ENCODE measurements around the gene UBD.

Gene UBD

DNA sequence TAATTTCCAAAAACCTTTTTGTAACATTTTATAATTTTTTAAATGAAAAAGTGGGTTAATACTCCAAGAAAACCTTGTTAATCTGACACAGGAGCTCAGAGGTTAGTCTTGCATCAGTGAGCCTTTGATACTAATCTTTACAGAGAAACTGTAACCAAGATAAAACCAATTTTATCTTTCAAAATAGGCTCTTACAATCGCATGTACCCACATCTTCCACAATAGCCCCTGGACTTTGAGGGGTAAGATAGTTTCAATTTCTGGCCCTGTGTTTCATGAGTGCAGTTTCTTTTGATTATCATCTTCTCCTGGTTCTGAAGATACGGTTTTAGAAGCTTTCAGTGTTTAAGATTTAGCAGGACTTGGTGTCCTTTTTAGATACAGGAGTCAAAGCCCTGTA is 37.3 kb downstream of the UBD start:
- Histone ChIP-seq H3K4me1 (ENCODE audit: control insufficient read depth, insufficient read depth, low read length) (no peaks in the 10 kb centered on the region), H3K36me3 (ENCODE audit: control insufficient read depth, insufficient read depth, low read length) (no peaks in the 10 kb centered on the region), H3K27ac (ENCODE audit: low read length) (no peak overlapping the region), H3K4me3 (ENCODE audit: low read length) (no peak overlapping the region), H3K9me3 (ENCODE audit: control insufficient read depth, insufficient read depth, low read length) (no peaks in the 10 kb centered on the region), H3K27me3 (ENCODE audit: control insufficient read depth, insufficient read depth, low read length) (no peaks in the 10 kb centered on the region)
- WGBS (ENCODE audit: insufficient coverage, insufficient read length): no CpG with 5 or more reads among the region's 2 CpGs
- DNase-seq (ENCODE audit: low read depth, low spot score): no peak

GRCh38 chr6:29521006-29521680 is 38.4 kb downstream of the UBD start:
- H3K36me3 ChIP-seq (ENCODE audit: control insufficient read depth, insufficient read depth, low read length): no peaks in the 10 kb centered on the region
- H3K9me3 ChIP-seq (ENCODE audit: control insufficient read depth, insufficient read depth, low read length): no peaks in the 10 kb centered on the region
- no peak overlapping the region for H3K4me3 ChIP-seq (ENCODE audit: low read length)
- no CpG with 5 or more reads among the region's 8 CpGs for WGBS (ENCODE audit: insufficient coverage, insufficient read length)
- H3K27ac ChIP-seq (ENCODE audit: low read length): no peak overlapping the region
- H3K27me3 ChIP-seq (ENCODE audit: control insufficient read depth, insufficient read depth, low read length): no peaks in the 10 kb centered on the region
- DNase-seq (ENCODE audit: low read depth, low spot score): no peak
- no peaks in the 10 kb centered on the region for H3K4me1 ChIP-seq (ENCODE audit: control insufficient read depth, insufficient read depth, low read length)

DNA sequence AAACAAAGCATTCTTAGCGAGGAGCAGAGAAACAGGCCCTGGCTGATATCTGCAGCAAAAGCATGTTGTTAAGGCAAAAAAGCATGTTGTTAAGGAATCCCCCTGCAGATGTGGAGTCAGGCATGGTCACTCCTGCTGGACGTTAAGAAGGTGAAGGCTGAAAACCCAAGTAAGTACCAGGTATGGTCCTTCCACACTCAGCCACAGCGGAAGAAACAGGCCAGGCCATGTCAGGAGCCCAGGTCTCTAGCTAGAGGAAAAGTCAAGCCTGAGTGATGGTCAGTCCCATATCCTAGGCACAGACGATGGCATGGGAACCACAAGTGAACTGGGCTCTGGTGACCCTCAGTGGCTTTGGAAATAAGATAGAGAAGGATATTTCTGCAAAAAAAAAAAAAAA is 39.3 kb downstream of the UBD start:
- no CpG with 5 or more reads among the region's 4 CpGs for WGBS (ENCODE audit: insufficient coverage, insufficient read length)
- Histone ChIP-seq H3K36me3 (ENCODE audit: control insufficient read depth, insufficient read depth, low read length) (no peaks in the 10 kb centered on the region), H3K27me3 (ENCODE audit: control insufficient read depth, insufficient read depth, low read length) (no peaks in the 10 kb centered on the region), H3K27ac (ENCODE audit: low read length) (no peak overlapping the region), H3K4me3 (ENCODE audit: low read length) (no peak overlapping the region), H3K4me1 (ENCODE audit: control insufficient read depth, insufficient read depth, low read length) (no peaks in the 10 kb centered on the region), H3K9me3 (ENCODE audit: control insufficient read depth, insufficient read depth, low read length) (no peaks in the 10 kb centered on the region)
- no peak for DNase-seq (ENCODE audit: low read depth, low spot score)

DNA sequence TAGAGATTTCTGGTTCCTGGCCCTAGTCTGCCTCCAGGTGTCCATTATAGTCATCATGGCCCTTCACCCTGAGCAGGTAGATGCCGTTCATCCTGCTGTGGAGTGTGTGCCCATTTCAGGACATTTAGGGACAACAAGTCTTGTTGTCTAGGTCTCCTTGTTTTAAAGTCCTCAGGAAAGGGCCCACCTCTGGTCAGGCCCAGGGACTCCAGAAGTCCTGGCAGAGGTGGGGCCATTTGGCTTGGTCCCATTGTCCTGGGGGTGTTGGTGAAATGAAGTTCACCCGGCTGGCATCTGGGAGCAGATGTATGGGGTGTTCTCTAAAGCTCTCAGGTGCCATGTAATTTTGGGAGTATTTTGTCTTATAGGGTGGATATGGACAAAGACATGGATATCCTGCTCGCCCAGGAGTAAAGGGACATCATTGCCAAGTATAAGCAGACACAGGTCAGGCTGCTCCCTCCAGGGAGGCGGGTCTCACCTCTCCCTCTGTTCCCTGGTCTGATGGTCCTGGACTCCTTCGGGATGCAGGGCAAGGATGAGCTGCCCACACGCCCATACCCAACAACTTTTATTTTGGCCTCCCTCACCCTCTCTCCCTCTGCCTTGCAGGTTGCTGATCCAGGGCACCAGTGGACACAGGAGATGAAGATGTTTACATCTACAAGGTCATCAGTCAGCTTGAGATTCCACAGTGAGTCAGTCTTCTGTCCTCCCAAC is 40.1 kb downstream of the UBD start:
- H3K4me3 ChIP-seq (ENCODE audit: low read length): no peak overlapping the region
- no peaks in the 10 kb centered on the region for H3K36me3 ChIP-seq (ENCODE audit: control insufficient read depth, insufficient read depth, low read length)
- H3K27ac ChIP-seq (ENCODE audit: low read length): no peak overlapping the region
- H3K27me3 ChIP-seq (ENCODE audit: control insufficient read depth, insufficient read depth, low read length): no peaks in the 10 kb centered on the region
- H3K4me1 ChIP-seq (ENCODE audit: control insufficient read depth, insufficient read depth, low read length): no peaks in the 10 kb centered on the region
- no peak for DNase-seq (ENCODE audit: low read depth, low spot score)
- no CpG with 5 or more reads among the region's 6 CpGs for WGBS (ENCODE audit: insufficient coverage, insufficient read length)
- H3K9me3 ChIP-seq (ENCODE audit: control insufficient read depth, insufficient read depth, low read length): no peaks in the 10 kb centered on the region

GRCh38 chr6:29517728-29518440 is 41.6 kb downstream of the UBD start:
- no CpG with 5 or more reads among the region's 7 CpGs for WGBS (ENCODE audit: insufficient coverage, insufficient read length)

DNA sequence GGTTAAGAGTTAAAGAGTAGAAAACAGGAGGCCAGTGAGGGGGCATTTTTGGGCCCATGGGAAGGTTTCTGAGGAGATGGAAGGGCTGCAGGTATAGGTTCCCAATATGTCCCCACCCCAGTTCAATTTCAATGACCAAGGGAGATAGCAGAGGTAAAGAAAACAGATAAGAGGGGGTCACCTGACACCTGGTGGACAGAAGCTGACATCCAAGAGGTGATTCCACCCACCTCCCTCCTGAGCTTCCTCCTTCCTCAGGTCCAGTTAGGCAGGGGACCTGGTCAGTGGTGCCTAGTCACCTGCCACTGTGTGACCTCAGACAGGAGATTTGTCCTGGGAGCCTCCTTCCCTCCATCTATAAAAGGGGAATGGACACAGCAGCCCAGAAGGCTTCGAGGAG is 42.3 kb downstream of the UBD start:
- WGBS (ENCODE audit: insufficient coverage, insufficient read length): no CpG with 5 or more reads among the region's 1 CpG
- H3K27ac ChIP-seq (ENCODE audit: low read length): no peak overlapping the region
- no peak for DNase-seq (ENCODE audit: low read depth, low spot score)

More at GRCh38 chr6:29517728-29518440, 41.6 kb downstream of the UBD start:
- Histone ChIP-seq H3K27ac (ENCODE audit: low read length) (no peak overlapping the region), H3K27me3 (ENCODE audit: control insufficient read depth, insufficient read depth, low read length) (no peaks in the 10 kb centered on the region), H3K4me3 (ENCODE audit: low read length) (no peak overlapping the region), H3K9me3 (ENCODE audit: control insufficient read depth, insufficient read depth, low read length) (no peaks in the 10 kb centered on the region), H3K4me1 (ENCODE audit: control insufficient read depth, insufficient read depth, low read length) (no peaks in the 10 kb centered on the region), H3K36me3 (ENCODE audit: control insufficient read depth, insufficient read depth, low read length) (no peaks in the 10 kb centered on the region)
- no peak for DNase-seq (ENCODE audit: low read depth, low spot score)

DNA sequence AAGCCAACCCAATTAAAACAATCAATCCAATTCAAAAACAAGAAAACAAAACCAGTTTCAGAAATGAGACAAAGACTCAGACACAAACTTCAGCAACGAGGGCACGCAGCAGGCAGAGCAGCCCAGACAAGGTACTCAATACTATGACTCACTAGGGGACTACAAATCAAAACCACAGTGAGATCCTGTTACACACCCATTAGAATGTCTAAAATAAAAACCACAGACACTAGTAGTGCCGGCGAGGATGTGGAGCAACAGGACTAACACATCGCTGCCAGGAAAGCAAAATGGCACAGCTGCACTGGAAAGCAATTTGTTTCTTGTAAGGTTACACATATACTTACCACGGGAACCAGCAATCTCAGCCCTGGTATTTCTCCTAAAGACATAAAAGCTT is 43.4 kb downstream of the UBD start:
- WGBS (ENCODE audit: insufficient coverage, insufficient read length): no CpG with 5 or more reads among the region's 6 CpGs
- no peaks in the 10 kb centered on the region for H3K9me3 ChIP-seq (ENCODE audit: control insufficient read depth, insufficient read depth, low read length)
- H3K27me3 ChIP-seq (ENCODE audit: control insufficient read depth, insufficient read depth, low read length): no peaks in the 10 kb centered on the region
- no peaks in the 10 kb centered on the region for H3K4me1 ChIP-seq (ENCODE audit: control insufficient read depth, insufficient read depth, low read length)
- no peaks in the 10 kb centered on the region for H3K36me3 ChIP-seq (ENCODE audit: control insufficient read depth, insufficient read depth, low read length)
- H3K27ac ChIP-seq (ENCODE audit: low read length): no peak overlapping the region
- no peak for DNase-seq (ENCODE audit: low read depth, low spot score)
- no peak overlapping the region for H3K4me3 ChIP-seq (ENCODE audit: low read length)

More for the DNA sequence above, 42.3 kb downstream of the UBD start:
- Histone ChIP-seq H3K9me3 (ENCODE audit: control insufficient read depth, insufficient read depth, low read length) (no peaks in the 10 kb centered on the region), H3K36me3 (ENCODE audit: control insufficient read depth, insufficient read depth, low read length) (no peaks in the 10 kb centered on the region), H3K4me3 (ENCODE audit: low read length) (no peak overlapping the region), H3K27me3 (ENCODE audit: control insufficient read depth, insufficient read depth, low read length) (no peaks in the 10 kb centered on the region), H3K4me1 (ENCODE audit: control insufficient read depth, insufficient read depth, low read length) (no peaks in the 10 kb centered on the region)

- DNase-seq (ENCODE audit: low read depth, low spot score): no peak
- H3K36me3 ChIP-seq (ENCODE audit: control insufficient read depth, insufficient read depth, low read length): no peaks in the 10 kb centered on the region
- no CpG with 5 or more reads among the region's 2 CpGs for WGBS (ENCODE audit: insufficient coverage, insufficient read length)
- H3K4me3 ChIP-seq (ENCODE audit: low read length): no peak overlapping the region
- peaks cover 1% of the 10 kb centered on the region; the same call in 1 of the 2 replicates for H3K4me1 ChIP-seq (ENCODE audit: control insufficient read depth, insufficient read depth, low read length)
- H3K27me3 ChIP-seq (ENCODE audit: control insufficient read depth, insufficient read depth, low read length): no peaks in the 10 kb centered on the region
- no peak overlapping the region for H3K27ac ChIP-seq (ENCODE audit: low read length)
- no peaks in the 10 kb centered on the region for H3K9me3 ChIP-seq (ENCODE audit: control insufficient read depth, insufficient read depth, low read length)
Observed at GRCh38 chr6:29510746-29511300, 48.7 kb downstream of the UBD start.

DNA sequence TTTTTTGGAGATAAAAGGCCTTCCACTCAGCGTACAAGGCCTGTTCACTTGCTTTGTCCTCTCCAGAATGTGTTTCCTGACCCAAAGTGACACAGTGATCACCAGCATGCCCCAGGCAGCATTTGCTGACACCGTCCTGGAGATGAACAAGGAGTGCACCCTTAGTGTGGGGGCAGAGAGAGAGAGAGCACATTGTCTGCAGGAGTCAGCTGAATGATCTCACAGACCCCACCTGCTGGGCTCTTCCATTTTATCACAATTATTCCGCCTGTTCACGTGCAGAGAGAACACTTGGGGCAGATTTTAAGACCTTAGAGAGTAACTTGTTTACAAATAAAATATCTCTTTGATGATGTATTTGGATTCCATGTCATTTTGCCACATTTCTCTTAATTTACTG is 49.3 kb downstream of the UBD start:
- no peak for DNase-seq (ENCODE audit: low read depth, low spot score)
- H3K36me3 ChIP-seq (ENCODE audit: control insufficient read depth, insufficient read depth, low read length): no peaks in the 10 kb centered on the region
- H3K9me3 ChIP-seq (ENCODE audit: control insufficient read depth, insufficient read depth, low read length): no peaks in the 10 kb centered on the region
- H3K27me3 ChIP-seq (ENCODE audit: control insufficient read depth, insufficient read depth, low read length): no peaks in the 10 kb centered on the region
- no peak overlapping the region for H3K4me3 ChIP-seq (ENCODE audit: low read length)
- H3K27ac ChIP-seq (ENCODE audit: low read length): no peak overlapping the region
- WGBS (ENCODE audit: insufficient coverage, insufficient read length): no CpG with 5 or more reads among the region's 4 CpGs
- peaks cover 1% of the 10 kb centered on the region; the same call in 1 of the 2 replicates for H3K4me1 ChIP-seq (ENCODE audit: control insufficient read depth, insufficient read depth, low read length)

DNA sequence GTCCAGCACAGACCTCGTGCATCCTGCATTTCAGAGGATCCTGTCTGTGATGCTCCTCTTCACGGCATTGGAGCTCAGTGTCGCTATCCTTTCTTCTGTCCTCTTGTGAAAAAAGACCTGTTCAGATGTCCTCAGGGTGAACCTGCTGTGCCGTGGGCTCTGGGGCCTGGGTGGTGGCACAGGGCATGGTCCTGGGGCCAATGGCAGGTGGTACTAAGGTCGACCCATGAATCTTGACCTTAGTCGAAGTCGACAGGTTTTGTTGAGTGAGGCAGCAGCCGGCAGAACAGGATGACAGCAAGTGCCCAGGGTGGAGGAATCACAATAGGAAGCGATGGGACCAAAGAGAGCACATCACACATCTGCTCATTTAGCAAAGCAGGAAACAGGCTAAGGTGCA is 49.8 kb downstream of the UBD start:
- no CpG with 5 or more reads among the region's 9 CpGs for WGBS (ENCODE audit: insufficient coverage, insufficient read length)
- Histone ChIP-seq H3K27me3 (ENCODE audit: control insufficient read depth, insufficient read depth, low read length) (no peaks in the 10 kb centered on the region), H3K9me3 (ENCODE audit: control insufficient read depth, insufficient read depth, low read length) (no peaks in the 10 kb centered on the region), H3K27ac (ENCODE audit: low read length) (no peak overlapping the region), H3K36me3 (ENCODE audit: control insufficient read depth, insufficient read depth, low read length) (no peaks in the 10 kb centered on the region), H3K4me1 (ENCODE audit: control insufficient read depth, insufficient read depth, low read length) (peaks cover 1% of the 10 kb centered on the region; the same call in 1 of the 2 replicates), H3K4me3 (ENCODE audit: low read length) (no peak overlapping the region)
- DNase-seq (ENCODE audit: low read depth, low spot score): no peak
